RPMI7951 (cell line): Measurements from ENCODE around the gene CEP57. TPM values are rescaled to one million over a fixed set of nuclear protein-coding genes. Genes with fewer than 3 reads are reported as not detected.
"Not testable (repeated sequence)": the region's sequence is repeated elsewhere in the genome, so short reads cannot be mapped to it uniquely, and the experiment has no call there.

Source experiments
- DNase-seq: peaks from one replicate; pipeline ENCODE4 v3.0.0-alpha.2; 2012; ENCODE audit warnings: low read depth
- total RNA-seq: library from RNA; depleted of rRNA; stranded (reverse); fragments of >200 nt; shearing (Covaris generic); gene quantifications from 2 replicates; pipeline ENCODE4 v1.2.3, GENCODE V29; 2014

Gene CEP57
- total RNA-seq, 1 experiment from 2014 or later = 58.3 TPM

DNA sequence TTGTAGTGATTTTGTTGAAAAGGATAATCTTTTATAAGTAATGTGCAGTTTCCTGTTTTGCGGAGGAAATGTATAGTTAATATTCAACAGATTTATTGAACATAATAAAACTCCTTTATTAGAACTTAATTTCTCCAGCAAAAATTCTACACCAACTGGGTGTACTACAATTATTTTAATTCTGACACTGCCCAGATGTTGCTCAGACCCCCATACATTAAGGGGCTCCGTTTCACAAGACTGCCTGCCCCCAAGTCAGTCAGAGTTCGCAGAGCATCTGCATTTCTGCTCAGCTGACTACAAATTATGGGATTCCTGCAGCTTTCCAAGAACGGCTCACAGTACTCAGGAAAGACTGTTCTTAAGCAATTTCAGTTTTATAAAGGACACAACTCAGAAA lies 6.2 kb downstream of the CEP57 start:
- DNase-seq = no peak

- no peak for DNase-seq
Observed at GRCh38 chr11:95799546-95799945, 9.2 kb downstream of the CEP57 start.

DNA sequence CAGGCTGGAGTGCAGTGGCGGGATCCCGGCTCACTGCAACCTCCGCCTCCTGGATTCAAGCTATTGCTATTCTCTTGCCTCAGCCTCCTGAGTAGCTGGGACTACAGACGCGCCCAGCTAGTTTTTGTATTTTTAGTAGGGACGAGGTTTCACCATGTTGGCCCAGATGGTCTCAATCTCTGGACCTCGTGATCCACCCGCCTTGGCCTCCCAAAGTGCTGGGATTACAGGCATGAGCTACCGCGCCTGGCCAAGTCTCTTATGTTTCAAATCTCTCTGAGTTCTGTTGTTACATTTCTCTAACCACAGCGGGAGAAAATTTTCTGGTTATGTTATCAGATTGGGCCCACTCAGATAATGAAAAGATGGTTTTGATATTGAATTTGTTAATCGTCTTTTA lies 10.1 kb downstream of the CEP57 start:
- no peak for DNase-seq

DNA sequence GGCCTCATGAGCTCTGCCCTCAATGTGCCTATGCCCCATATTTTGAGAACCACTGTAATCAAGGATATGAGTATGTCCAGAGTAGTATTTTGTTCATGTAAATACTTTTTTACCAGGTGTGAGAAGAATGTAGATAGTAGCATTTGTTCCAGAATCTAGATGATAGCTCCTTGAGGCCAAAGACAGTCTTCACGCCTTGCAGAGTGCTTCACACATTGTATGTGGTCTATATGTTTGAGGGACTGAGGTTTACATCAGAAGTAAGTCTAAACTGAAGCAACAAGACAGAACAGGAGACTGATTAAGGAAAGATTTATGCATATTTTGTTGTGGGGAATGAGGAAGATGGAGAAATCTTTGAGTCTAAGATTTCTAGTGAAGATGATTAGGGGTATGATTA lies 12.5 kb downstream of the CEP57 start:
- no peak for DNase-seq

DNA sequence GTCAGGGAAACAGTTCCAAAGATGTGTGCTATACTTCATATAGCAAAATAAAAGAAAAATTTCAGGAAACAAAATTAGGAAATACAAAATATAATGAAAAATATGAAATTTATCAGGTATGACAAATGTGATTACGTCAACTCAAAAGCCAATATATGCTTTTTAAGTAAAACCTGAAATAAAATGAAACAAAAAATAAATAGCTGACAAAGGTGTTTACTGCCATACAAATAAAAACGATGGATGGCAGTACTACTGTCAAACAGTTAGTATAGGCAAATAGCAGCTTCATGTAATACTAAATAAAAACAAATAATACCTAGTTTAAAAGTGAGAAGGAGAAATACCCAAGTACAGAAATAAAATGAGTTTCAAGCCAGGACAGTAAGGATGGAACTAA lies 13.7 kb downstream of the CEP57 start:
- DNase-seq = no peak

GRCh38 chr11:95805869-95806268 lies 15.6 kb downstream of the CEP57 start:
- no peak for DNase-seq

- not testable (repeated sequence) for DNase-seq
Observed at GRCh38 chr11:95806464-95806863, 16.2 kb downstream of the CEP57 start.

- not testable (repeated sequence) for DNase-seq
Observed at GRCh38 chr11:95811052-95811451, 20.8 kb downstream of the CEP57 start.

- no peak for DNase-seq
Observed at GRCh38 chr11:95816037-95816436, 25.7 kb downstream of the CEP57 start.

DNA sequence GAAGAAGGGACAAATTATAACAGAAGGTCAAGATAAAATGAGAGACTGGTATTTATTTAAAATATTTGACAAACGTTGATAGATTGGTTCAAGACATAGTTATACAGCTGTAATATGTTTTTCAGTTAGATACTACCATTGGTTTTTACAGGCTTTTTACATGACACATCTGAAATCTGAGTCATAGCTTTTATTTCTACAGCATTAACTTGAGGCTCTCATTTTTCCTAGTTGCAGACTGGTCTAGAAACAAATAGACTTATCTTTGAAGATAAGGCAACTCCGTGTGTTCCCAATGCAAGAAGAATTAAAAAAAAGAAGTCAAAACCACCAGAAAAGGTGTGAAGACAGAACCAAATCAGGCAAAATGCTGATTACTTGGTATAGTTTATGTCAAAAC lies 31.3 kb downstream of the CEP57 start:
- peak; percentile 16 for DNase-seq

GRCh38 chr11:95827696-95828095 lies 37.4 kb downstream of the CEP57 start:
- DNase-seq = no peak

DNA sequence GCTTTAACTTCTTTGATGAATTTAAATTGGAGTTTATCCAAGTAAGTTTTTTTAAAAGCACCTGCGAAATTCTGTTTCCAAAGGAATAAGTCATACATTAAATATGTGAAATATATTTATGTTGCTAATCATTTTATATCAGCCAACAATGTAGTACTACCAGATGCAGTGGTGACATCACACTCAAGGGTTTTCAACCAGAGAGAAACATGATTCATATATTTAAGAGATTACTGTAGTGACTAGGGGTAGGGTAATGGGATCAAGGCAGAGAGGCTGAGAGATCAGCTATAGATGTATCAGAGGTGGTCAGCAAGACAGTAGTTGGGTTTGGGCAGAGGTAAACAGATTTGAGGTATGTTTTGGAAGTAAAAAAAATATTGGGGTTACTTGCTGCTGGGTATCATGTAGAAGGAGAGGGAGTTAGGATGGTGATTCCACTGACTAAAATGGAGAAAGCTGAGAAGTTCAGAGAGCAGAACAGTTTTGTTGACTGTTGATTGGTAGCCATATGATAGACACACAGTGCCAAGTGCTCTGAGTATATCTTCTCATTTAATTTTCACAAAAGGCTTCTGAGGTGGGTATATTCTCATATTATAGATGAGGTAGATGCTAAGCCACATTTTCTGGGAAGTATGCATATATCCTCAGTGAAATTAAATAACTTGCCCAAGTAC lies 39.4 kb downstream of the CEP57 start:
- DNase-seq = no peak

GRCh38 chr11:95831198-95831883 lies 41.0 kb downstream of the CEP57 start:
- peak; percentile 92 for DNase-seq

GRCh38 chr11:95832763-95833162 lies 42.5 kb downstream of the CEP57 start:
- DNase-seq = peak; percentile 16

DNA sequence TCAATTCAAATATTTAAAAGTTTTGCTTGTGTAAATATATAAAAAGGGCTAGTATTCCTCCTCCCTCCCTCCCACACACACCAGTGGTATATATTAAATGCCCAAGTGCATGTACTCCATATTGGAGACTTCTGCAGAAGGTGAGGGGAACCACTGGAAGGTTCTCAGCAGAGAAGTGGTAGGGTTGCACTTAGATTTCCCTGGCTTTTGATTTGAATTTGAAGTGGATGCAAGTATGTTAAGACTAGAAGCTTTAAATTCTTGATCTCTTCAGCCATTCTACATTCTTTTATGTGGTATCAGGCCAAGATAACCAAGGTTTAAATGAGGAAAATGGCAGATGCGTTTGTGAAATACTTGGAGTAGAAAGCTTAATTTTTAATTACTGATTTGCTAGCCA lies 43.1 kb downstream of the CEP57 start:
- no peak for DNase-seq

DNA sequence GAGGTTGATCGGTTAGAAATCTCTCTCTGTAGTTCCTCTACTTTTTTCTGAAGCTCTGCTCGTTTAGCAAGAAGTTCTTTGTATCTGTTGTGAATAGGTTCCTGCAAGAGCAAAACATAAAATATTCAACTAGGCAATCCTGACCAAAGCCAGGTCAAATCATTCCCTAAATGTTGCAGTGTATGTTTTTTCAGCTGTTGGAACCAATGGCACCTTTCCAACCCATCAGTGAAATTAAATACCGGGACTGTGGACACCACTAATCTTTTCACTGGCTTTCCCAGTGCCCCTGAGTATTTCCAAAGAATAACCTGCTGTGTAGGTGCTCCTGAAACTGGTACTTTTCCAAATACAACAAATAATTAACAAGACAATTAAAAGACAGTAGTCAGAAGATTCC lies 45.1 kb downstream of the CEP57 start:
- no peak for DNase-seq

DNA sequence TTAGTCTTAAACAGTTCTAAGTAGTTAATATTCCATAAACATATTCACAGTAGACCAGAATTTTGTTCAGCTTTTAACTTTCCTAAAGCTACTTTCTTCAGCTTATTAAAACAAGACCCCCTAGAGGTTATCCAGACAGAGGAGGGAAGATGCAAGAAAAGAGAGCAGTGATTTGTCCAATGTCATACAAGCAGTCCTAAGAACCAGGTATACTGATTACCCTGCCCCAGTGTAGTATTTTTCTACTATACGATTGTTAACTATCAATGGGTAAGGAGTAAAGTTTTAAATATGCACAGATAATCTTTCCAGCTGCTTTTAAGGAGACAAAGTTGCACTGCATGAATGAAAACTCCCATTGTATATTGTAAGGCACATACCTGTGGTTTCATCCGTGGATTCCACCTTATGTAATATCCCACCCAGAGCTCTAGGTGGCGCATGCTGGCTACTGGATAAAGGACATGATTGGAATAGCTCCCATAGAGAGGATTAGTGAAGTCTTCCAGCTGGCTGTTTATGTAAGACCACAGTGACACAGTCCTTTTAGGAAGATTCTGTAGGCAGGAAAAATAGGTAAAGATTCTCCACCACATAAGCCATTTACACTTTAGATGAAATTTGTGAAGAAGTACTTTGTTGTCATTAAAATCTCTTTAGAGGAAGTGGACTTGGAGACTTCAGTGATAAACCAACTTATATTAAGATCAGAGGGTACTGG lies 45.6 kb downstream of the CEP57 start:
- peak; percentile 84 for DNase-seq

DNA sequence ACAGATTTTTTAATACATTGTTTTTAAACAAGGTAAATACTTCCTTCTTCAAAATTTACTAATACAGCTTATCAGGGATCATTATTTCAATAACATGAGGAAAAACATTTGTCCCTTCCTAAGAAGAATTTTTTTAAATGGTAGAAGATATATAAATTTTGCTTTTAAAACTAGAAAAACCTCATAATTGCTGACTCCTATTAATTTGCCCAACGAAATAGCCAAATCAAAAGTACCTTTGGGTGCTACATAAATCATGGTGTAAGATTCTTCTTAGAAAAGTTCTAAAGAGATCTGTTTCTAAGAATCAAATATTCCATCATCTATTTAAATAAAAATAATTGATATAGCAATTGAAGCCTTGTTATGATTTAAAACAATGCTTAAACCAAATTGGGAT lies 54.9 kb downstream of the CEP57 start:
- no peak for DNase-seq

GRCh38 chr11:95849087-95849825 lies 59.0 kb downstream of the CEP57 start:
- peak; percentile 75 for DNase-seq

DNA sequence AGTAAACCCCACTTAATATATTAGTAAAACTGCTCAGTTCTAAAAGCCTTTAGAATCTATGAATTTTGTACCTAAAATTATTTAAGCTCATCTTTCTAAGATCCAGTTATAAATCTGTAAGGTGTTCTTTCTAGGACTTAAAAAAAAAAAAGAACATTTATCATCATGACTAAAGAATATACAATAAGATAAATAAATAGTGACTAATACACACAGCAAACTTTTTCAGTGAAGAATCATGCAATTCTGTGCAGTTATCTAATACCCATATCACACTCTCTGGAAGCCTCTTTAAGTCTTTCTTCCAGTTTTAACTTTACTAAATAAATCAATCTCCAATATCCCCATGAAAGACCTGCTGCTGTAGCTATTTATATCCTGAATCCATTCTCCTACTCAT lies 59.8 kb downstream of the CEP57 start:
- DNase-seq = no peak

DNA sequence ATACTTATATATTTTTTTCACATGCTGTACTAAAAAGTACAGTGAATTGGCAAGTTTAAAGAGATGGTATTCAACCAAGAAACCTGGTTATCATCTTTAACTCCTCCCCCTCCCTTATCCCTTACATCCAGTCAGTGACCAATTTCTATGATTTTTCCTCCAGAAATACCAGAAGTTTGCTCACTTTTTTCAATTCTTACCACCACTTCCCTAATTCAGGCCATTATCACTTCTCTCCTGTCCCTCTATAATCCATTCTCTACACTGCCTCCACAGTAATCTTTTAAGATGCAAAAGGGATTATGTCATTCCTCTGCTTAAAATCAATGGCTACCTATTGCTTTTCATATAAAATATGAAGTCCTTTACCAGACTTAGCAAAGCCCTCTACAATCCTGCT lies 62.8 kb downstream of the CEP57 start:
- no peak for DNase-seq

- DNase-seq = no peak
Observed at GRCh38 chr11:95853862-95854261, 63.6 kb downstream of the CEP57 start.
